Measurements from ENCODE around the gene DTWD2. TPM values are rescaled to one million over a fixed set of nuclear protein-coding genes. Genes with fewer than 3 reads are reported as not detected.

DTWD2 gene
- total RNA-seq (2022; extraction: Qiagen RNA extraction), result 1.1 to 1.7 TPM (median 1.5 TPM) in 5 replicates

GRCh38 chr5:118987988-118988865, at the start of gene DTWD2:
Gene DTWD2, minus strand, starts transcription at chr5:118988547. Its CDS starts 36 bp downstream, at chr5:118988511.

Other genes starting within 250 kb of the DTWD2 start
- 6.3 to 10.8 TPM (median 9.2 TPM) in 5 replicates for gene DMXL1, start 82.5 kb upstream of the DTWD2 start, total RNA-seq (2022; extraction: Qiagen RNA extraction)

Measured in A549 treated with Hydrocortisone at 1 μM for 4 hours (cell line).